Fibroblast of the aortic adventitia (primary cell): ENCODE data around the gene PIK3R5. TPM values are rescaled to one million over a fixed set of nuclear protein-coding genes. Genes with fewer than 3 reads are reported as not detected.

Source experiments
- DNase-seq: peaks from one replicate; pipeline ENCODE4 v3.0.0-alpha.2; 2010; ENCODE audit warnings: low read depth
- H3K4me3 ChIP-seq: 2 replicates; pipeline ENCODE4 v1.5.1; 2011; ENCODE audit warnings: low read depth, mild to moderate bottlenecking, control low read depth, low read length, moderate library complexity
- total RNA-seq: library from RNA; depleted of rRNA; stranded (reverse); fragments of >200 nt; gene quantifications from 2 replicates; pipeline ENCODE4 v1.2.3, GENCODE V29; 2012; ENCODE audit warnings: low replicate concordance
- TF ChIP-seq, protein P1 (sequence below): IDR thresholded peaks from 2 replicates; pipeline ENCODE4 v1.5.1; 2011; ENCODE audit warnings: mild to moderate bottlenecking, low read length, control low read depth, inconsistent platforms; ENCODE audit not compliant: insufficient read depth

Gene PIK3R5
- total RNA-seq, 1 donor: not detected

DNA sequence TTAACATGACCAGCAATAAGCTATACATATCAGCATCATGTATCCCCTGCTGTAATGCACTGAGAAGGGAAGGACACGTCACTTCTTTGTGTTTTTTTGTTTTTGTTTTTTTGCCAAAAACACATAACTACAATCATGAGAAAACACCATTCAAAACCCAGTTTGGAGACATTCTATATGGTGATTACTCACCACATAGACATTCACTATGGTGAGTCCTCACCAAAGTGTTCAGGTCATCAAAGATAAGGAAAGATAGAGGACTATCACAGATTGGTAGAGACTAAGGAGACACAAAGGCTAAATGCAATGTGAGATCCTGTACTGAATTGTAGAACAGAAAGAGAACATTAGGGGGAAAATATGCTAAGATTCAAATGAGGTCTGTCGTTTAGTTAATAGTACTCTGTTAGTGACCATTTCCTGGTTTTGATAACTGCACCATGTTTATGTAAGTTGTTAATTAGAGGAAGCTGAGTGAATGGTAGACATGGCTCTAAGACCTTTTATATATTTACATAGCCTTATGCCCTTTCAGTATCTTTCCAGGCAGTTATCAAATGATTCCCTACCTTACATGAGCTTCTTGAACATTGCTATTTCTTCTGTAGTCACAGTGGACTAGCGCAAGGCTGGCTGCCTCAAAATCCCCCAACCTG is 46.6 kb downstream of the PIK3R5 start:
- H3K4me3 ChIP-seq: no peak overlapping the region
- TF ChIP-seq, protein P1, sequence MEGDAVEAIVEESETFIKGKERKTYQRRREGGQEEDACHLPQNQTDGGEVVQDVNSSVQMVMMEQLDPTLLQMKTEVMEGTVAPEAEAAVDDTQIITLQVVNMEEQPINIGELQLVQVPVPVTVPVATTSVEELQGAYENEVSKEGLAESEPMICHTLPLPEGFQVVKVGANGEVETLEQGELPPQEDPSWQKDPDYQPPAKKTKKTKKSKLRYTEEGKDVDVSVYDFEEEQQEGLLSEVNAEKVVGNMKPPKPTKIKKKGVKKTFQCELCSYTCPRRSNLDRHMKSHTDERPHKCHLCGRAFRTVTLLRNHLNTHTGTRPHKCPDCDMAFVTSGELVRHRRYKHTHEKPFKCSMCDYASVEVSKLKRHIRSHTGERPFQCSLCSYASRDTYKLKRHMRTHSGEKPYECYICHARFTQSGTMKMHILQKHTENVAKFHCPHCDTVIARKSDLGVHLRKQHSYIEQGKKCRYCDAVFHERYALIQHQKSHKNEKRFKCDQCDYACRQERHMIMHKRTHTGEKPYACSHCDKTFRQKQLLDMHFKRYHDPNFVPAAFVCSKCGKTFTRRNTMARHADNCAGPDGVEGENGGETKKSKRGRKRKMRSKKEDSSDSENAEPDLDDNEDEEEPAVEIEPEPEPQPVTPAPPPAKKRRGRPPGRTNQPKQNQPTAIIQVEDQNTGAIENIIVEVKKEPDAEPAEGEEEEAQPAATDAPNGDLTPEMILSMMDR: no peak
- DNase-seq: peak; percentile 2

DNA sequence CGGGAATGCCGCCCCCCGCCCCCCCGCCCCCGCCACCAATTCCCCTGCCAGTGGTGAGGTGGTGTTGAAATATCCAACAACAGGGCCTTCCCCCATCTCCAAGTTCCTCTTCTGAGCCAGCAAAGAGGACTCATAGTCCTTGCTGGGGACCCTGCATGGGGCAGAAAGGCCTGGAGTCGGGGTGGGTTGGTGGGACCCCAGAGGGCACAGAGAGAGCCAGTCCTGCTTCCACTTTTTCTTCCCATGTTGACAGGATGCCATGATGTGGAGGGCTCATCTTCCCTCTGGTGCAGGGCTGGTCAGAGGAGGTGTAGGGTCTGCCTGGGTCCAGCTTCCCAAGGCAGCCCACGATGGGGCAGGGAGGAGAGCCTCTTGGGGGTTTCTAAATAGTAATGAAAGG is 49.0 kb downstream of the PIK3R5 start:
- DNase-seq: no peak
- no peak overlapping the region for H3K4me3 ChIP-seq
- TF ChIP-seq, protein P1: no peak

- H3K4me3 ChIP-seq: no peak overlapping the region
- no peak for DNase-seq
- TF ChIP-seq, protein P1: no peak
These were observed 51.0 kb downstream of the PIK3R5 start for GRCh38 chr17:8914554-8914953.

GRCh38 chr17:8913879-8914278 is 51.6 kb downstream of the PIK3R5 start:
- no peak for DNase-seq
- TF ChIP-seq, protein P1: no peak
- no peak overlapping the region for H3K4me3 ChIP-seq

GRCh38 chr17:8913091-8913490 is 52.4 kb downstream of the PIK3R5 start:
- no peak overlapping the region for H3K4me3 ChIP-seq
- TF ChIP-seq, protein P1: no peak
- DNase-seq: no peak

GRCh38 chr17:8912084-8912981 is 53.2 kb downstream of the PIK3R5 start:
- TF ChIP-seq, protein P1: no peak
- DNase-seq: no peak
- no peak overlapping the region for H3K4me3 ChIP-seq
